Omental fat pad (tissue), 4 donors: ENCODE results near the gene TM7SF2. TPM values are rescaled to one million over a fixed set of nuclear protein-coding genes. Genes with fewer than 3 reads are reported as not detected.

Source experiments
- ATAC-seq: fragments of 150-250 bp; one replicate; pipeline ENCODE4 v1.9.1; 2016; ENCODE audit warnings: mild to moderate bottlenecking, moderate library complexity; ENCODE audit not compliant: low FRiP score
- DNase-seq: peaks from one replicate; pipeline ENCODE4 v3.0.0-alpha.2; 2019; ENCODE audit warnings: low spot score
- CTCF ChIP-seq, 3 donors: fragments of 450-650 bp; IDR thresholded peaks; one replicate each; pipeline ENCODE4 v1.5.1; 2016 to 2017; ENCODE audit warnings: antibody characterized with exemption in 3 of 3, mild to moderate bottlenecking in 3 of 3, moderate library complexity in 2 of 3
- total RNA-seq, 4 donors: library from RNA; depleted of rRNA; stranded (reverse); fragments of >200 nt; gene quantifications; one replicate each; pipeline ENCODE4 v1.1.0, GENCODE V29; 2016

TM7SF2 gene
- total RNA-seq, 4 donors from 2014 or later, result 44.8 to 345 (median 88.6) TPM

- ATAC-seq (no peak), DNase-seq (no peak)
- TF ChIP-seq CTCF (IDR thresholded peaks at IDR 0.05), result no peak
Observed at GRCh38 chr11:65087827-65088226, 23.8 kb upstream of the TM7SF2 start.

- TF ChIP-seq CTCF (IDR thresholded peaks at IDR 0.05), result no peak
- ATAC-seq (no peak), DNase-seq (no peak)
Observed at GRCh38 chr11:65089621-65090020, 22.1 kb upstream of the TM7SF2 start.

- no peak for DNase-seq
- no peak for TF ChIP-seq CTCF (IDR thresholded peaks at IDR 0.05)
- no peak for ATAC-seq
Observed at GRCh38 chr11:65090628-65091027, 21.0 kb upstream of the TM7SF2 start.

- ATAC-seq (peak; percentile 5), DNase-seq (no peak)
- TF ChIP-seq CTCF (IDR thresholded peaks at IDR 0.05), result no peak
Observed at GRCh38 chr11:65095427-65095826, 16.2 kb upstream of the TM7SF2 start.

GRCh38 chr11:65095974-65096806 lies 15.5 kb upstream of the TM7SF2 start, which contains the start of gene VPS51:
Gene VPS51 (plus strand): TSS chr11:65096214. CDS start chr11:65096251, 37 bp downstream.
- no peak for TF ChIP-seq CTCF (IDR thresholded peaks at IDR 0.05)
- DNase-seq (peak; percentile 84), ATAC-seq (peak; percentile 96)

- ATAC-seq (no peak), DNase-seq (no peak)
- no peak for TF ChIP-seq CTCF (IDR thresholded peaks at IDR 0.05)
Observed at GRCh38 chr11:65096926-65097325, 14.7 kb upstream of the TM7SF2 start.
